ENCODE data around the gene PPP1R27.

PPP1R27 gene

GRCh38 chr17:81823820-81824550 is 10.9 kb downstream of the PPP1R27 start:
- no peak for TF ChIP-seq CTCF (IDR thresholded peaks at IDR 0.05; ENCODE audit: low read depth, low read length)
- H3K36me3 ChIP-seq: peaks cover 4% of the 10 kb centered on the region; the same call in 1 of the 2 replicates
- peaks cover 7% of the 10 kb centered on the region for H3K4me1 ChIP-seq
- no peaks in the 10 kb centered on the region for H3K9me3 ChIP-seq
- no peaks in the 10 kb centered on the region for H3K27me3 ChIP-seq
- DNase-seq: no peak
- no peak overlapping the region for H3K4me3 ChIP-seq (ENCODE audit: low read depth, low read length)

- H3K27me3 ChIP-seq: no peaks in the 10 kb centered on the region
- no peak for DNase-seq
Measured at GRCh38 chr17:81822996-81823819, 11.6 kb downstream of the PPP1R27 start.

GRCh38 chr17:81822312-81822637 is 12.6 kb downstream of the PPP1R27 start:
- no peaks in the 10 kb centered on the region for H3K27me3 ChIP-seq

More at GRCh38 chr17:81822996-81823819, 11.6 kb downstream of the PPP1R27 start:
- Histone ChIP-seq H3K9me3 (no peaks in the 10 kb centered on the region), H3K36me3 (peaks cover 4% of the 10 kb centered on the region; the same call in 1 of the 2 replicates), H3K4me3 (ENCODE audit: low read depth, low read length) (no peak overlapping the region), H3K4me1 (peaks cover 7% of the 10 kb centered on the region)
- TF ChIP-seq CTCF (IDR thresholded peaks at IDR 0.05; ENCODE audit: low read depth, low read length): no peak

GRCh38 chr17:81821603-81822311 is 13.1 kb downstream of the PPP1R27 start:
- peaks cover 4% of the 10 kb centered on the region; the same call in 1 of the 2 replicates for H3K36me3 ChIP-seq

More at GRCh38 chr17:81822312-81822637, 12.6 kb downstream of the PPP1R27 start:
- no peak for TF ChIP-seq CTCF (IDR thresholded peaks at IDR 0.05; ENCODE audit: low read depth, low read length)
- H3K4me1 ChIP-seq: peaks cover 7% of the 10 kb centered on the region
- H3K4me3 ChIP-seq (ENCODE audit: low read depth, low read length): no peak overlapping the region
- H3K36me3 ChIP-seq: peaks cover 4% of the 10 kb centered on the region; the same call in 1 of the 2 replicates
- DNase-seq: no peak
- H3K9me3 ChIP-seq: no peaks in the 10 kb centered on the region

GRCh38 chr17:81821147-81821546 is 13.7 kb downstream of the PPP1R27 start:
- H3K4me3 ChIP-seq (ENCODE audit: low read depth, low read length): no peak overlapping the region; the same call in 1 of the 2 replicates
- H3K36me3 ChIP-seq: peaks cover 4% of the 10 kb centered on the region; the same call in 1 of the 2 replicates
- H3K4me1 ChIP-seq: peaks cover 7% of the 10 kb centered on the region
- DNase-seq: no peak
- no peaks in the 10 kb centered on the region for H3K9me3 ChIP-seq
- H3K27me3 ChIP-seq: no peaks in the 10 kb centered on the region
- no peak for TF ChIP-seq CTCF (IDR thresholded peaks at IDR 0.05; ENCODE audit: low read depth, low read length)

More at GRCh38 chr17:81821603-81822311, 13.1 kb downstream of the PPP1R27 start:
- H3K4me3 ChIP-seq (ENCODE audit: low read depth, low read length): peak overlapping the region; percentile 3; the same call in 1 of the 2 replicates
- H3K27me3 ChIP-seq: no peaks in the 10 kb centered on the region
- peak; percentile 96 for DNase-seq
- H3K4me1 ChIP-seq: peaks cover 7% of the 10 kb centered on the region
- no peaks in the 10 kb centered on the region for H3K9me3 ChIP-seq
- TF ChIP-seq CTCF (IDR thresholded peaks at IDR 0.05; ENCODE audit: low read depth, low read length): peak; percentile 91
